GM21723 (cell line): ENCODE measurements around the gene TNFSF15.

ENCODE experiments used
- ATAC-seq: cut with Tn5 transposase; IDR thresholded peaks from one replicate; pipeline ENCODE4 v1.9.1; 2021; ENCODE audit warnings: mild to moderate bottlenecking, moderate library complexity; ENCODE audit not compliant: unreplicated experiment

TNFSF15 gene

GRCh38 chr9:114790521-114790920 lies 15.3 kb downstream of the TNFSF15 start:
- ATAC-seq: no peak

DNA sequence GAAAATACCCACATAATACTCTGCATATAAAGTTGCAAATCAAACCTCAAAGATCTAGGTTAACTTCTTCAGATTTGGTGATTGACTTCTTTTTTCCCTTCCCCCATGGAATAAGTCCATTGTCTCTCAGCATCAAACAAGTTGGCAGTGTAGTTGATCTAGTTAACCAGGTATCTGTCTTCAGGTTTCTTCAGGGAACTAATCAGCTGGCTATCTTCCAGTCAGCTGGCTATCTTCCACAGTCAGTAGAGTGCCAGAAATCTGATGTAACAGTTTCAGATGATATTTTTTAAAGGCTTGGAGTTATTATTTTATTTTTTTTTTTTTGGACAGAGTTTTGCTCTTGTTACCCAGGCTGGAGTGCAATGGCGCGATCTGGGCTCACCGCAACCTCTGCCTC lies 16.8 kb downstream of the TNFSF15 start:
- no peak for ATAC-seq

- ATAC-seq: no peak
Observed at GRCh38 chr9:114787781-114788498, 17.9 kb downstream of the TNFSF15 start.

GRCh38 chr9:114787214-114787613 lies 18.6 kb downstream of the TNFSF15 start:
- no peak for ATAC-seq

DNA sequence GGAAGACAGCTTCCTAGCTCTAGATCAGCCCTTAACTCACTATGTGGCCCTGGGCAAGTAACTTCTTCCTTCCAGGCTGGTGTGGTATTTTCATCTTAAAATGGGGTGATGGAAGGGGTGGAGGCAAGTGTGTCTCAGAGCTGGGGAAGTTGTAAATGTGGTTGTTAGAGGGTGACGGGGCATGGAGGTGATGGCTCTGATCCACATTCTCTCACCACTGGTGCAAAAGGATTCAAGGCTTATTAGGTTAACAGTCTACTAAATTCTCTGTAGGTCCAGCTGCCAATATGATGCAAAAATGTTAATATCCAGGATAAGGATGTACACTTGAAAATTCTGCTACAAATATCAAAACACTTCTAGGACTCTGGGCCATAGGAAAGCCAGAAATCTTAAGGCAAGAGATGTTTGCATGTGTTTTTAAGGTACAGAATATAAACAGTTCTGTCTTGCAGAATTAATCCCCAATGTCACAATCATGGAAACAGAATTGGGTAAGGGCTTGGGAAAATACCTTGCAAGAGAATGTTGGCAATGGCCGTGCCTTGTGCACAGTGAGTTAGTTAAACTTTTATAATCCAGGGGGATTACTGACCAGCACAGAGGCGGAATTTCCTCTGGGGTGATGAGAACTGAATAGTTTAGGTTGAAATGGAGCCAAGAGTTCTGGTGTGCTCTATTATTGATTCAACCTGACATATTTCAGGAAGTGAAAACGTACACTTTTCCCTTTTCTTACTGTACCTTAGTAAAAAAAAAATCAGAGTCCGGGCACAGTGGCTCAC lies 19.8 kb downstream of the TNFSF15 start:
- ATAC-seq: no peak

GRCh38 chr9:114784721-114785279 lies 21.0 kb downstream of the TNFSF15 start:
- ATAC-seq: no peak

DNA sequence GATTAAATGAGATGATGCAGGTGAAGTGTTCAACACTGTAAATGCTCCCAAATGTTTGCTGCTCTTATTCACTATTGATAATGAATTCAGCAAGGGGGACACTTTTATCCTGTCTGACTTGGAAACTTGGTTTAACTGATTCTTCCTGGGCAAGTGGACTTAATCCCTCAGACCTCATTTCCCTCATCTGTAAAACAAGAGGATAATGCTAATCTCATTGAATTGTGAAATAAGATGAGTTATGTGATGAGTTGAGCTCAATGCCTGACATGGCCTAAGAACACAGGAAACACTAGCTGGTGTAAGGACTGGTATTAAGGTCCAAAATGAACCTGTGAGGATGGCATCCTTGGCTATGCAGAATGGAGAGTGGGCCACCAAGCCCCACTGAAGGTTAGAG lies 23.3 kb downstream of the TNFSF15 start:
- ATAC-seq: no peak

DNA sequence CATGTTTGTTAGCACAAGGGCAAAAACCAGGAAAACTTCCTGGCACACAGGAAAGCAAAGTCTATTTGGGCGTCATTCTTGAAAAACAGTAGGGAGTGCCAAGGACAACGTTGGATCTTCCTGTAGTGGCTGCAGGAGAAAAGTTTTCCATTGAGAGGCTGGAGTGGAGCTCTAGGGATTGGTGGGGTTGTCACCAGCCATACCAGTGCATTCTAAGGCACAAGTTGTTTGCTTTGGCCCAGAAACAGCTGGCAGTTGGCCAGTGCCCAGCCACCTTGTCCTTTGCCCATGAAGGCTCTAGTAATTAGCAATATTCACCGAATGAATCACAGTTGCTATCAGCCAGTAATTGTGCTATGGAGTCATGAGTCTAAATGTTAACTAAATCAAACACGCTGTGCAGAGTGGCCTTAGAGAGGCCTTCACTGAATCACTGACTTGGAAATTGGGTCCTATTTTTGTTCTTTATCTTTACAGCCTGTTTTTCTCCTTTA lies 26.4 kb downstream of the TNFSF15 start:
- no peak for ATAC-seq

DNA sequence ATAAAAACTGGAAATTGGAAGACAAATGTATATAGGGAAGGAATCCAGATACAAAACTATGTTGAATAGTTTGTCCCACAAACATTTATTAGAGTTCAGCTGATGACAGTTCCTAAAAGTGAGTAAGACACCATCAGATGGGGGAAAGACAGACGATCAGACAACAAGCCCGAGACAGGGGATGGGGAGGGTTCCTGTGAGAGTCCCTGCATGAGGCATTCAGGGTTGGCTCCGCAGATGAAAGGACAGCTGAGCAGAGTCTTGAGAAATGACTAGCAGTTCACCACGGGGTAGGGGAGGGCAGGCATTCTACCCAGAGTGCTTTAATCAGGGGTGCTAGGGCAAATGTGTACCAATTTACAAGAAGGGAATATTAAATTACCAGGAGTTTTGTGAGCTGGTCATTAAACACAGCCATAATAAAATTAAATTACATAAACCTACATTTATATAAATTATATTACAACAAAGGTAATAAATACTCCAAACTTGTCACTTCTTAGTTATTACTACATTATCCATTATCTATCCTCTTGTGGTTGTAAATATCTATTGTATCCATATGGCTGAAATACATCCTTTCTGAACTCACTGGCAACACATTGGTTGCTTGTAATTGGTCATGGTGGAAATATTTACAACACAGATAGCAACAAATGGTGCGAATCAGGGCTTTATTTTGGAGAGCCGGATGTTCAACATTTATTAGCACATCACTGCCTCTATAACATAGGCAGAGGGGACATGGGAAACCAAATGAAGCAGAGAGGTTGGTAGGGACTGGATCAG lies 27.8 kb downstream of the TNFSF15 start:
- ATAC-seq: no peak

- no peak for ATAC-seq
Observed at GRCh38 chr9:114776683-114777399, 29.0 kb downstream of the TNFSF15 start.

DNA sequence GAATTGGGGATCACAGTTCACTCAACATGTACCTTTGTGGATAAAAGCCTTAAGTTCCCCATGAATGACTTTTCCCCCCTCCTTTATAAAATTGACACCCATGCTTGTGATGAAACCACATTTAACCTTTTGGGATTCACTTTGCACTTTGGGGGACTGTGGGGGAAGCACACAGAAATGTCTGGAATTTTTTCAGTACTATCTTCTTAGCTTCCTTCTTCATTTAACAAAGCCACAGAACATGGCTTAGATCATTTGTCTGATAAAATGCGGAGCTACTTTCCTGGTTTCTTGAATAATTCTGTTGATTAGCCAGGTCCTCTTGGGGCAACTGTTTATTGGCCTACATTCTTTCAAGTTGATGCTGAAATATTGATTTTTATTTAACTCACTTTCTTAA lies 29.9 kb downstream of the TNFSF15 start:
- ATAC-seq: no peak

DNA sequence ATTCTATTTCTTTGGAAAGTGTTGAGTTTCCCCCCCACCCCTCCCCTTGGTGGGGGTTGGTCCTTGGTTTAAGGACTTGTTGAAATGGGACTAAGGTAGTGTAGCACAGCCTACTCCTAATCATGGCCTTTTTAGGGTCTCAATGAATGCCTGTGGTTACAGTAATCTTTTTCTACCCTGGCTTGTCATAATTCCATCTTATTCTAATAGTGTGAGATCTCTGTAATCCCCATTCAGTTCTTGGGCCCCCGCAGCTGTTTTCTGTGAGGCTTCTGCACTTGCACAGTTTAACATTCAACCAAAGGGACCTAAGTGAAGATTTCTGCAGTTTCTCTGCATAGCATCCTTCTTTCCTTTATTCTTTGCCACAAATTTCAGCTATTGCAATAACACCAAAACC lies 30.7 kb downstream of the TNFSF15 start:
- no peak for ATAC-seq

DNA sequence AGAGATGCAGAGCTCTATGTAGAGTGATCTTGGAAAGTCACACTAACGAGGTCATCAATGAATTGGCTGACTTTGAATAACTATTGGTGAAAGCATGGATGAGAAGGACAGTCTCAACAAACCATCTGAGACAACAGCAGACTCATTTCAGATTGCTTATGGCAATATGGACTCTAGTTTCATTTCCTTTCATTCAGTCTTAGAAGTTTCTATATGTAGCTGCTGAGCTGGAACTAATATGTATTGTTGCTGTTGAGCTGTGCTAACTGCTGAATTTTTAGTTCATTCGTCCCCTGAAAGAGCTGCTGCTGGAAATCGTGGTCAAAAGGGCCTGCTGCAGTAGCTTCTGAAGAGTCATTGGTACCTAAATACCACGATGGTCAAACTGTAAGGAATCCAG lies 31.3 kb downstream of the TNFSF15 start:
- ATAC-seq: no peak

DNA sequence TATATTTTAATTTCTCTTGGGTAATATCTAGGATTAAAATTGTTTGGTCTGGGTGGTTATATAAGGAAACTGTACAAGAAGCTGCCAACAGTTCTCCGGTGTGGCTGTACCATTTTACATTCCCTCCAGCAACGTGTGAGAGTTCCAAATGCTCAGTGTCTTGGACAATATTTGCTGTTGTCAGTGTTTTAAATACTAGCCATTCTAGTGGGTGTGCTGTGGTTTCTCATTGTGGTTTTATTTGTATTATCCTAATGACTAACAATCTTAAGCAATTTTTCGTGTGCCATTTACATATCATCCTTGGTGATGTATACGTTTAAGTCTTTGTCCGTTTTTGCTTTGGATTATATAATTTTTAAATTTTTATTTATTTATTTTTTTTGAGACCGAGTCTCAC lies 34.0 kb downstream of the TNFSF15 start:
- no peak for ATAC-seq

GRCh38 chr9:114770991-114771390 lies 34.8 kb downstream of the TNFSF15 start:
- no peak for ATAC-seq

DNA sequence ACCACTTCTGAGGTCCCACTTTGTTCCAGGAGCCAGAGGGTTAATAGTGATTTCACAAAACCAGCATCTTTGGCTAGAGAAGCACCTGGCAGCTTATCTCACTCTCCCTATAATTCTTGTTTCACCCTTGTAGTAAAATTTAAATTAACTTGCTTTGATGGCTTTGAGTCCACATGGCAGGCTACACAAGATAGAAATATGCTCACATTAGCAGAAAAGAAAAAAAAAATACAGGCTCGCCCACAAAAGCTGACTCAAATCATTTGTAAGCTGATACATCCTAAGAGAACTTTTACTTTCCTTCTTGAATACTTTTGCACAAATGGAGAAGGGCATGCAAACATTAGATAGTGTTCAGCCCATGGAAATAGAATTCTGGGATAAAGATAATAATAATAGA lies 36.2 kb downstream of the TNFSF15 start:
- no peak for ATAC-seq

DNA sequence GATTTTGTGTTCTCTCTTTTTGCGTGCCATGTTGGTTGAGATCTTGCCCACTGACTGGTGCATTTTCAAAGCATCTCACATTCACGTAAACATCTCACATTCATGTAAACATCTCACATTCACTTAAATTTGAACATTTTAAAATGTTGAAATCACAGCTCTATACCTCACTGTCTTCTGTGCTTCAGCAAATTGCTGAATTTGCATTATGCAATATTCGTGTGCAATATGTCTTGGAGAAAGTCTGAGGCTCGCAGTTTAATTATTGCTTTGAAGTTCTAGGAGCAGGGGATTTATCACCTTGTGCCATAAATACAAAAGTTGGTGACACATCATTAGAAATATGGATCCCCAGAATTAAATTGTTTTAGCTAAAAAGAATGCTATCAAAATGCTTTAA lies 42.6 kb downstream of the TNFSF15 start:
- no peak for ATAC-seq

DNA sequence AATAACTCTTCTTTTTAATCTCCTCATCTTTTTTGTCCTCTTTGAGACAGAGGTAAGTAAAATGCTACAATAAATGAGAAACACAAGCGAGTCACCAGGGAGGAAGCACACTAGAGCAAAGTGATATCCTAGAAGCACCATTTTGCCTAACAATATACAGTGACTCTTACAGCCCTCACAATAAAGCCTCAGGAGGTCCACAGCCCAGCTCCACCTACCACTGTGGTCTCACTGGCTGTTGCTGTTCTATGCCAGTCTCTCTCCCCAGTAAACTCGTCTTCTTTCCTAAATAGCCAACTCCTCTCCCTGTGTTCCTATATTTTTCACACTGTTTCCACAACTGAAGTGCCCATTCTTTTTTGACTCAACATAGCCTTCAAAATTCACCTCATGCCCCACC lies 44.3 kb downstream of the TNFSF15 start:
- no peak for ATAC-seq

- ATAC-seq: no peak
Observed at GRCh38 chr9:114759512-114760341, 46.1 kb downstream of the TNFSF15 start.

DNA sequence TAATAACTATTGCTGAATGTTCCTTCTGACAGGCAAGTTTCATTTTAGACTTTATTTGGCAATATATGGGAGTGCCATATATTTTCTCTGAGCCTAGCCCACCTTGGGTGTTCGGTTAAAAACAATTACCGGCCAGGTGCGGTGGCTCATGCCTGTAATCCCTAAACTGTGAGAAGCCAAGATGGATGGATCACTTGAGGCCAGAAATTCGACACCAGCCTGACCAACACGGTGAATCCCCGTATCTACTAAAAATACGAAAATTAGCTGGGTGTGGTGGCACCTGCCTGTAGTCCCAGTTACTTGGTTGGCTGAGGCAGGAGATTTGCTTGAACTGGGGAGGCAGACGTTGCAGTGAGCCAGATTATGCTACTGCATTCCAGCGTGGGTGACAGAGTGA lies 47.9 kb downstream of the TNFSF15 start:
- no peak for ATAC-seq
